Heart left ventricle (tissue), 13 donors: Measurements from ENCODE around the gene CDH12.
"Not testable (repeated sequence)": the region's sequence is repeated elsewhere in the genome, so short reads cannot be mapped to it uniquely, and the experiment has no call there.

Source experiments
- CTCF ChIP-seq, 12 donors: fragments of 200-600 bp; sonication (generic) in 4 of 12; IDR thresholded peaks; one replicate each; pipeline versions ENCODE4 v1.5.0 to v1.8.0; 2018 to 2022; ENCODE audit warnings: antibody characterized with exemption in 12 of 12, mild to moderate bottlenecking in 5 of 12
- POLR2A ChIP-seq, 2 donors: fragments of 450-650 bp; IDR thresholded peaks; one replicate each; pipeline ENCODE4 v1.6.1; 2017; ENCODE audit warnings: antibody characterized with exemption in 2 of 2, mild to moderate bottlenecking in 2 of 2, moderate library complexity in 2 of 2
- donor health status: ischemic (EF 13 %, LVEDD 7.1; RV severe dilation, severe dysfunction).
- donor health status: DM: no; HTN: yes; CAD: no.
- donor health status: DM: no; HTN: no; CAD: no.
- donor health status: ischemic (EF 25% LVEDD 6.9; RV normal size, moderate dysfunction).
- donor health status: ischemic (EF 25% LVEDD 5.7; RV mildly dilated, moderate dysfunction).
- donor health status: ischemic (EF 35%, LVEDD 5.7; RV mildly dilated, moderate dysfunction).
- donor health status: nonischemic (EF 11% LVEDD 7.7; RV severe dilation, severe dysfunction).
- donor health status: DM: yes; HTN: yes; CAD: no.
- donor health status: PGD.
- donor health status: ischemic (EF 29% LVEDD 5.4; RV normal size, mild dysfunction).
- donor health status: nonischemic (EF 23%, LVEDD 6.1; RV moderate dilation, normal function).

GRCh38 chr5:22187632-22188228 lies 665.4 kb downstream of the CDH12 start:
- not testable (repeated sequence) for TF ChIP-seq CTCF, POLR2A (IDR thresholded peaks at IDR 0.05)
